GOT3 (cell line): ENCODE measurements around the gene BSPH1.
"Not testable (repeated sequence)": the region's sequence is repeated elsewhere in the genome, so short reads cannot be mapped to it uniquely, and the experiment has no call there.

ENCODE experiments used
- DNase-seq: peaks from one replicate; lab custom pipeline; 2025; ENCODE audit warnings: mixed read lengths; lab: John Stamatoyannopoulos, UW

The BSPH1 gene, protein sequence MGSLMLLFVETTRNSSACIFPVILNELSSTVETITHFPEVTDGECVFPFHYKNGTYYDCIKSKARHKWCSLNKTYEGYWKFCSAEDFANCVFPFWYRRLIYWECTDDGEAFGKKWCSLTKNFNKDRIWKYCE

DNA sequence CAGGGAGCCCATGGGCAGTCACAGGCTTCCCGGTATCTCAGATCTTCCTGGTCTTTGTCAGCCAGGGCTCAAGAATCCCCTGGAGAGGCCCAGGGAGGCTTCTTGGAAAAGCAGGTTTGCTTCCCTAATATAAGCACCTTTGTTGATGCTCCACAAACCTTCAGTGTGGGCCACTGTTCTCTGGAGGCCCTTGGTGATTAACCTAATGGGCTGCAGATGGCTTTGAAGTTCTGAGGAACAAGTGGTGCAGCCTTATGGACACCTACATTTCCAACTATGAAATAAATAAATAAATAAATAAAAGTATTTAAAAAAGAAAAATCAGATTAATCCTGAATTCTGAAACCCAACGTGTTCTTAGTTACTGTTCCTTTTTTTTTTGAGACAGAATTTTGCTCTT, at the start of gene BSPH1:
Gene BSPH1, minus strand, starts transcription at position 101 of the 400 bp plus-strand sequence. Its CDS starts 89 bp downstream, at position 12.
- DNase-seq: no peak

DNA sequence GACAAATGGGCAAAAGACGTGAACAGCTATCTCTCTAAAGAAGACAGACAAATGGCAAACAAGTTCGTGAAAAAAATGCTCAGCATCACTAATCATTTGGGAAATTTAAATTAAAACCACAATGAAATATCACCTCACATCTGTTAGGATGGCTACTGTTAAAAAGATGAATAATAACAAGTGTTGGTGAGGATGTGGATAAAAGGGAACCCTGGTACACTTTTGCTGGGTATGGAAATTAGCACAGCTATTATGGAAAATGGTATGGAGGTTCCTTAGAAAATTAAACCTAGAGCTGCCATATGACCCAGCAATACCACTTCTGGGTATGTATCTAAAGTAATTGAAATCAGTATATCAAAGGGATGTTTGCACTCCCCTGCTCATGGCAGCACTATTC, 44.8 kb upstream of the BSPH1 start:
- DNase-seq: no peak

DNA sequence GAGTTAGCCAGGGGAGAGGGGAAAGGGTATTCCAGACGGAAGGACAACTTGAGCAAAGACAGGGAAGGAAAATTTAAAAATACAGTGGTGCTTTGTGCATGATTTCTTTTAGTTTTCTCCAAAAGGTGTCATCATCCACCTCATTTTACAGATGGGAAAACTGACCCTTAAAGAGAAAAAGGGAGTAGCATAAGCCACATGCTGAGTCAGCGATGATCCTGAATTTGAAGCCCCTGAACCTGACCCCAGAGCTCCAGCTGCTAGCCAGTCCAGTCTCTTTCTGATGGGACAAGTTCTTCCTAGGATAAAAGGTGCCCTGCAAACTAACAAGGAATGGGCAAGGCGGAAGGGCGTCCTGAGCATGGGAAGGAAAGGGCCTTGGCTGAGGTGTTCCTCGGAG, 41.6 kb upstream of the BSPH1 start:
- no peak for DNase-seq

DNA sequence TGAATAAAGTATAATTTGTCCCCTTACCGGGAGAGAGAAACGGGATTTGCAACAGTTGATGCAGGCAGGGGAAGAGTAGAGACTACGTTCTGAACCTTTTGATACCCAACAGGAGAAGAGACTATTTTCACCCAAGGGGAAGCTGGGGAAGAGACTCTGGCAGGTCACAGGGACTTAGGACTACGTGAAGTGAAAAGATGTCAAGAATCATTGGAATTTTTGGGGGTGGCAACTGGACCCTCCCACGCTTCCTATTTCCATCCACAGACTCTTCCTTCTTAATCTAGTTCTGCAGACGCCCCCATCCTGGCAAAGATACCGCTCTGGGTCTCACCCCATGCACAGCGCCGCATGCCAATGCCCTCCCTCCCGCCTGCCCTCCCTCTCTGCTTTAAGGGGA, 38.1 kb upstream of the BSPH1 start:
- DNase-seq: no peak

DNA sequence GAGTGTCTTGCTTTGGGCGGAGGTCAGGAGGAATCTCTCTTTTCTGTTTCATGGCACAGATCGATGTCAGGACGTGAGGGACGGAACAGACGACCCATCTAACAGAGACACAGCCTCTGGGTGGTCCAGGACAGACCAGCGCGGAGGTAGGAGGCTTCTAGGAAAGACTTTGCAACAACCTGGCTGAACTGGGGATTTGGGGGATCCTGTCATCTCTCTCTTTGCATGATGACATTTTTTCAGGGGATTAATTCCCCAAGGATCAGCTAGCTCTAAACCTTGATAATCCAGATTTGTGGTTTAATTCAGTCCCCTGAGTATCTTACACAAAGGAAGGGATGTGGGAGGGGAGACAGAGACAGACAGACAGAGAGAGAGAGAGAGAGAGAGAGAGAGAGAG, 37.5 kb upstream of the BSPH1 start:
- no peak for DNase-seq

DNA sequence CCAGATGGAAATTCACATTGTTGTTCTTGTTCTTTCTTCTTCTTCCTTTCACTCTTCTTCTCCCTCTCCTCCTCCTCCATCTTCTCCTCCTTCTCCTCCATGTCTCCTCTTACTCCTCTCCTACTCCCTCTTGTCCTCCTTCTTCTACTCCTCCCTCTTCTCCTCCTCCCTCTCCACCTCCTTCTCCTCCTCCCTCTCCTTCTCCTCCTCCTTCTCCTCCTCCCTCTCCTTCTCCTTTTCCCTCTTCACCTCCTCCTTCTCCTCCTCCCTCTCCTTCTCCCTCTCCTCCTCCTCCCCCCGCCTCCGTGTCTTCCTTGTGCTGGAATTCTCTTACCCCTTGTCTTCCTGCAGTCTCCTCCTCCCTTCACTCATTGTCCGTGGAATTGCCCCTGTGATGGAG, 33.5 kb upstream of the BSPH1 start:
- no peak for DNase-seq

DNA sequence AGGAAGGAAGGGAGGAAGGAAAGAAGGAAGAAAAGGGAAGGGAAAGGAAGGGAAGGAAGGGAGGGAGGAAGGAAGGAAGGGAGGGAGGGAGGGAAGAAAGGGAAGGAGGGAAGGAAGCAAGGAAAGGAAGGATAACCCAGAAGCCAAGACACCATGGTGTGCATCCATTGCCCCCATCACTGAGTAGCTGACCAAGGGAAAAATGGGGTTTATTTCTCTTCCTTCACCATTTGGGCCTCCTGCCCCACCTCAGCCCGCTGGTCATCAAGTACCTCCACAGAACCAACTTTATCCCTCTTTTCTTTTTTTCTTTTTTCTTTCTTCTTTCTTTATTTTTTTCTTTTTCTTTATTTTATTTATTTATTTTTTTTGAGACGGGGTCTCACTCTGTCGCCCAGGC, 31.5 kb upstream of the BSPH1 start:
- DNase-seq: no peak

DNA sequence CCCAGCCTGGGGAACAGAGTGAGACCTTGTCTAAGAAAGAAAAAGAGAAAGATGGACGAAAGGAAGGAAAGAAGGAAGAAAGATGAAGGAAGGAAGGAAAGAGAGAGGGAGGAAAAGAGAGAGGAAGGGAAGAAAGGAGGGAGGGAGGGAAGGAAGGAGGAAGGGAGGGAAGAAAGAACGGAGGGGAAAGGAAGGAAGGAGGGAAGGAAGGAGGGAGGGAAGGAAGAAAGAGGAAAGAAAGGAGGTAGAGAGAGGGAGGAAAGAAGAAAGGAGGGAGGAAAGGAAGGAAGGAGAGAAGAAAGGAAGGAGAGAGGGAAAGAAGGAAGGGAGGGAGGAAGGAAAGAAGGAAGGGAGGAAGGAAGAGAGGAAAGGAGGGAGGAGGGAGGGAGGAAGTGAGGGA, 31.0 kb upstream of the BSPH1 start:
- no peak for DNase-seq

DNA sequence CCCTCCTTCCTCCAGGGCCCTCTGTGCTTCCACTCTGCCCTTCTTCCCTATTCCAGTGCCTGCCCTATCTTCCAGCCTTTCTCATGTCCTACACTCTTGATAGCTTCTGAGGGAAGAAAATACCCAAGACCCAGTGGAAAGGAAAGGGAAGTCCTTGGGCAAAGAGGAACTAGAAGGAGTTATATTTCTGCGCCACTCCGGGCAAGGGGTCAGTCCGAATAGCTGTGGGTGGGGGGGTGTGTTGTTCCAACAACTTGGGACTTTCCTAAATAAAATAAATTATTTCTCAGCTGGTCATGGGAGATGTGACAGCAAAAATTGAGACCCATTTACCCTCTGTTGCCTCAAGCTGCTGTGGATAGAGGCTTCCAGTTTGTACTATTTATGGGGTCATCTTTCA, 28.7 kb upstream of the BSPH1 start:
- no peak for DNase-seq

DNA sequence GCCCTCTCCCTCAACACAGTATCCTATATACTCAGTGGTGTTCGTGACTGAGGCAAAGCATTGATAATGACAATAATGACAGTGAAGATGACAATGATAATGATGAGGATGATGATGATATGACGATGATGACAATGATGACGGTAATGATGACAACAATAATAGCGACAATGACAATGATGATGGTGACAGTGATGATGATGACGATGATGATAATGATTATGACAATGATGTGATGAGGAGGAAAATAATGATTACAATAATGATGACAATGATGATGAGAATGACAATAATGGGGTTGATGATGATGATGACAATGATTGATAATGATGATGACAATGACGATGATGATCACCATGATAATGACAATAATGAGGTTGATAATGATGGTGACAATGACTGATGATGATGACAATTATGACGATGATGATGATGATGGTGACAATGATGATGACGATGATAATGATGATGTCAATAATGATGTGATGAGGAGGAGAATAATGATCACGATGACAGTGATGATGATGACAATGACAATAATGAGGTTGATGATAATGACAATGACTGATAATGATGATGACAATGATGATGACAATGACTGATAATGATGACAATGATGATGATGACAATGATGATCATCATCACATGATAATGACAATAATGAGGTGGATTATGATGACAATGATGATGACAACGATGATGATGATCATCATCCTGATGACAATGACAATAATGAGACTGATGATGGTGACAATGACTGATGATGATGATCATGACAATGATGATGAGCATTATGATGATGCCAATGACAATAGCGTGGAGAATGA, 19.2 kb upstream of the BSPH1 start:
- no peak for DNase-seq

DNA sequence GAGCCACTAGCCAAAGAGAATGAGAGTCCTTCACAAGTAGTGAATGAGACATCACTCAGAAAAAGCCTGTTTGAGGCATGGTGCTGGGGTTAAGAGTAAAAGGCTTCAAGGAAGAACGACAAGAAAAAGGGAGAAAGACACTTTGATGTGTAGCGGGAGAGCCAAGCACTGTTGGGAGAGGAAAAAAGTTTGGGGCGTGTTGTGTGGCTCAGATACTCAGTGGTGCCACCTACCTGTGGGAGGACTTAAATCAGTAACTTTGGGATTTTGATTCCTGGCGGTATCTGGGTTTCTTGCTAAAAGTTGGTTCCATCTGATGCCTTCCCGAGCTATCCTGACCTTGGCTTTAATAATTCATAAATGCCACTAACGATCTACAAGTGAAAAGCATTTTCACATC, 14.8 kb upstream of the BSPH1 start:
- DNase-seq: no peak

DNA sequence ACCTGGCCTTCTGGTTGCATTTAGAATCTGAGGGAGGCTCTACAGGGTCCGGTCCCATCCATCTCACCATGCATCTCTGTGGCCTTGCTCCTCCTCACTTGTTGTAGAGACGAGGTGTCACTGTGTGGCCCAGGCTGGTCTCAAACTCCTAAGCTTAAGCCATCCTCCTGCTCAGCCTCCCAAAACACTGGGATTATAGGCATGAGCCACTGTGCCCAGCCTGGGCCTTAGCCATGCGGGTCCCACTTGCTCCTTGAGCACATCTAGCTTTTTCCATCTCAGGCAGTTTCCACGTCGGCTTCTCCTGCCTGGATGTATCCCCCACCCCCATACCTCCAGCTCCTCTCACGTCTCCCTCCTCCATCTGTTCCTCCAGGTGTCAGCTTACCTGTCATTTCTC, 12.3 kb upstream of the BSPH1 start:
- DNase-seq: no peak

DNA sequence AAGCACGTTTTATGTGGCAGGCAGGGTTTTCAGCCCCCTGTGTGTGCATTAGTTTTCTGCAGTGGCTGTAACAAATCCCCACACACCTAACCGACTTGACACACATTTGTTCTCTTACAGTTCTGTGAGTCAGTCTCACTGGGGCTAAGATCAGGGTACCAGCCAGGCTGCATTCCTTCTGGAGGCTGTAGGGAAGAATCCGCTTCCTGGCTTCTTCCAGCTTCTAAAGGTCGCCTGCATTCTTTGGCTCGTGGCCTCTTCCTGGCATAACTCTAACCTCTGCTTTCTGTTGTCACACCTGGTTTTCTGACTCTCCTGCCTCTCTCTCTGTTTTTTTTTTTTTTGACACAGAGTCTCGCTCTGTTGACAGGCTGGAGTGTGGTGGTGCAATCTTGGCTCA, 8.9 kb upstream of the BSPH1 start:
- DNase-seq: no peak

DNA sequence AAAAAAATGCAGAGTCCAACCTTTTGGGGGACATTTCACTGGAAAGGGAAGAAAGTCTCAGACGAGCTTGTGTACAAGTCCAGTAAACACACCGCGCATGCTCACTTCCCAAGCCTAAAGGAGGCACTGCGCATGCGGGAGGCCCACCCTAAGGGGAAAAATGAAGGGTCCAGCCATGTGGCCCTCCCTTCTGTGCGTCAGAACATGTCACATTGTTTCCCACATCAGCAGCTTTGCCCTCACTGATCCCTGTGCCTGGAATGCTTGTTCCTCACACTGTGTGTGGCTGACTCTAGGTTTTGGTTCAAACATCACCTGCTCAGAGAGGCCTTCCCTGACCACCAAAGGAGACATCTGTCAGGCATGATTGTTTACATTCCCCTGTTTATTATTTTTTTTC, 6.8 kb upstream of the BSPH1 start:
- DNase-seq: no peak

DNA sequence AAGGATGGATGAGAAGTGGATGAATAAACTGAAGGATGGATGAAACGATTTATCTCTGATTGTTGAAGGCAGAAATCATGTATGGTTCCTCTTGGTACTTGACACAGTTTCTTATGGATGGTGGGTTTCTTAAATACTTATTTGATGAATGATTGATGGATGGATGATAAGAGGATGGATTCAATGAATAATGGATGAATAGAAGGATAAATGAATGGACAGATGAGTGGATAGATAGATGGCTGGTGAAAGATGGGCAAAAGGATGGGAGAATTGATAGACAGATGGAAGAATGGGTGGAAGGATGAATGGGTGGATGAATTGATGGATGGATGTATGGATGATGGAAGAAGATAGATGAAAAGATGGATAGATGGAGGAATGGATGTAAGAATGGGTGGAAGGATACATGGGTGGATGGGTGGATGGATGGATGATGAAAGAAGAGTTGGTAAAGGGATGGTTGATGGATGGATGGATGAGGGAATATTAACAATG, 4.3 kb upstream of the BSPH1 start:
- DNase-seq: no peak

DNA sequence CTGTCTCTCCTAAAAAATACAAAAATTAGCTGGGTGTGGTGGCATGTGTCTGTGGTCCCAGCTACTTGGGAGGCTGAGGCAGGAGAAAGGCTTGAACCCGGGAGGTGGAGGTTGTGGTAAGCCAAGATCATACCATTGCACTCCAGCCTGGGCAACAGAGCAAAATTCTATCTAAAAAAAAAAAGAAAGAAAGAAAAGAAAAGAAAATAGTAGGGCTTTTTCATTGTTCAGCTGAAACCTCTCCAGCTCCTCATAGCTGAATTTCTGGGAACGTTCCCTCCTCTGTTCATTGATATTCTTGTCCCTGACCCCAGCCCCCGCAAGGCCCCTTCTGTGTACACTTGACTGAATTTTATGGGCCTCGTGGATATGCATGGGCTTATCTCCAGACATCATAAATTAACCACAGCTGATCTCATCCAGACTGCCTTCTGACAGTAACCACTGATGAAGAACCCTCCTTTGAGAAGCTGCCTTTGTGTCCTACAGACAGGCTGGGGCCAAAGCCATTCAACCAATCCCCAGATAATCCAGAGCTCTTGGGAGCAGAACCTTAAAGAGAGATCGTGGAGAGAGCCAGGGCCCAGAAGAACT, 2.3 kb upstream of the BSPH1 start, which contains the start of gene ELSPBP1:
Gene ELSPBP1, plus strand, starts transcription at position 424 of the 594 bp plus-strand sequence. CDS start 14,036 bp downstream, outside the sequence.
- no peak for DNase-seq

DNA sequence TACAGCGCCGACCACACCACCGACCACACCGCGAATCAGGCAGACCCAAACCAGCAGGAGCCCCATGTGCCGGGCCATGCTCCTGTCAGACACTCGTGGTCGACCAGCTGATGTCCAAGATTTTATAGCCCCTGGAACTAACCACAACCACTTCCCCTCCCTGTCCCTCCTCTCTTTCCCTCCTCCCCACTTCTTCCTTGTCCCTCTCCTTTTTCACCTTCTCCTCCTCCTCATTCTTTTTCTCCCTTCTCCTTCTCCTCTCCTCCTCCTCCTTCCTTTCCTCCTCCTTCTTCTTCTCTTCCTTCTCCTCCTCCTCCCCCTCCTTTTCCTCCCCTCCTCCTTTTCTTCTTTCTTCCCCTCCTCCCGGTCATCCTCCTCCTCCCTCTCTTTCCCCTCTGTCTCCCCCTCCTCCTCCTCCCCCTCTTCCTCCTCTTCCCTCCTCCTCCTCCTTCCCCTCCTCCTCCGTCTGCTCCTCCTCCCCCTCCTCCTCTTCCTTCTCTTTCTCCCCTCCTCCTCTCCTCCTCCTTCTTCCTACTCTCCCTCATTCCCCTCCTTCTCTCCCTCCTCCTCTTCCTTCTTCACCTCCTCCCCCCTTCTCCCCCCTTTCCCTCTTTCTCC, 670 bp downstream of the BSPH1 start:
- DNase-seq: no peak

DNA sequence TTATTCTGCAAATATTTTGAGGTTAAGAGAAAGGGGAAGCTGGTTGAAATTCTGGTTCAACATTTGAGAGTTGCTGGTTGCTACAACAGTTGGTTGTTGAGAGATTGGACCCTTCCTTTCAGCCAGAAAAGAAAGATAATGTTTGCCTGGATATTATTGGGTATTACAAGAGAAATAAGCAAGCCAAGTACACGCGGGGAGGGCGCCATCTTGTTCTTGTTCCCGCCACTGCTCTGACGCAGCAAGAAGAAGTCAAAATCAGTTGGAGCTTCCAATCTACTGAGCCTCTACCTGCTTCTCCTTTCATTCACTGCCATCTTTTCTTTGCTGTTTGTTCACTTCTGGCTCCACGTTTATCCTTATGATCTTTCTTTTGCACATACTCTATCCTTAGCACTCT, 18.4 kb downstream of the BSPH1 start:
- no peak for DNase-seq

DNA sequence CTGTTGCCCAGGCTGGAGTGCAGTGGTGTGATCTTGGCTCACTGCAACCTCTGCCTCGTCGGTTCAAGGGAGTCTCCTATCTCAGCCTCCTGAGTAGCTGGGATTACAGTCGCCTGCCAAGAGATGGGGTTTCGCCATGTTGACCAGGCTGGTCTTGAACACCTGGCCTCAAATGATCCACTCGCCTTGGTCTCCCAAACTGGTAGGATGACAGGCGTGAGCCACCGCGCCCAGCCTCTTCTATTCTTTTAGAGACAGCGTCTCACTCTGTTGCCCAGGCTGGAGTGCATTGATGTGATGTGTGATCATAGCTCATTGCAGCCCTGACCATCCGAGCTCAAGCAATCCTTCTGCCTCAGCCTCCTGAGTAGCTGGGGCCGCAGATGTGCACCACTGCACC, 36.0 kb downstream of the BSPH1 start:
- not testable (repeated sequence) for DNase-seq

DNA sequence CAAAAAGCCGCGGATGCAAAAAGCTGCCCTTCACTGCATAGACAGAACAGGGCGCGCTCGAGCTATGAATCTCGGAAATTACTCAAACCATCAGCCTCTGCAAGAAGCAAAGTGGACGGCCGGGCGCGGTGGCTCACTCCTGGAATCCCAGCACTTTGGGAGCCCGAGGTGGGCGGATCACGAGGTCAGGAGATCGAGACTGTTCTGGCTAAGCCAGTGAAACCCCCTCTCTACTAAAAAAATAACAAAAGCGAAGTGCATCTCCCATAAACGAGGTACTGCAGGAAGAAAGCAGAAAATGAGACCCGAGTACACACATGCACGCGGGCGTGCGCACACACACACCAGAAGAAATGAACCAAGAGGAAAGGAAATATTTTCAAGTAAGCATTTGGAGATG, 39.8 kb downstream of the BSPH1 start:
- DNase-seq: not testable (repeated sequence)

DNA sequence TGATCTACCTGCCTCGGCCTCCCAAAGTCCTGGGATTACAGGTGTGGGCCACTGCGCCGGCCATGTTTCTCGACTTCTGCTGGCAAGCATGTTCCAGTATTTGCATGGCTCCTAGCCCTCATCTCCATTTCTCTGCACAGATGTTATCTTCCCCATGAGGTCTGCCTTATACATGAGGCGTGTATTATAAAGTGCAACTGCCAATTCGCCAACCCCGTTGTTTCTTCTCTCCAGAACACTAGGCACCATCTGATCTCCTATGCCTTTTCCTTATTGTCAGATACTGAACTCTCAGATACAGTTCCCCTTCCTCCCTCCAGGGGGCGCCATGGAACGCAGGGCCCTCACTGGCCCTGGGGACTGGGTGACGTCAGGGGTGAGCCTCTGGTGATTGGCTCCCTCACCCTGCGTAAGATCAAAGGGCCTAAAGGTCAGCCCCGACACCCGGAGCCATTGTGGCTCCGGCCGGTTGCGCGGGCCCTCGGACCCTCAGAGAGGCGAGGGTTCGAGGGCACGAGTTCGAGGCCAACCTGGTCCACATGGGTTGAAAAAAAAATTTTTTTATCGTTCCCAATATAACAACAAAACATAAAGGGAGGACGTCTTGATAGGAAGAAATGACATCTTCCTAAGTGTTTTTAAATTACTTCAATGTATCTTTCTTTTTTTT, 42.0 kb downstream of the BSPH1 start:
- DNase-seq: not testable (repeated sequence)

DNA sequence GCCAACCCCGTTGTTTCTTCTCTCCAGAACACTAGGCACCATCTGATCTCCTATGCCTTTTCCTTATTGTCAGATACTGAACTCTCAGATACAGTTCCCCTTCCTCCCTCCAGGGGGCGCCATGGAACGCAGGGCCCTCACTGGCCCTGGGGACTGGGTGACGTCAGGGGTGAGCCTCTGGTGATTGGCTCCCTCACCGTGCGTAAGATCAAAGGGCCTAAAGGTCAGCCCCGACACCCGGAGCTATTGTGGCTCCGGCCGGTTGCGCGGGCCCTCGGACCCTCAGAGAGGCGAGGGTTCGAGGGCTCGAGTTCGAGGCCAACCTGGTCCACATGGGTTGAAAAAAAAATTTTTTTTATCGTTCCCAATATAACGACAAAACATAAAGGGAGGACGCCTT, 63.4 kb downstream of the BSPH1 start:
- not testable (repeated sequence) for DNase-seq
